GM19328 (cell line): ENCODE measurements around the gene ALOX5.
"Not testable (repeated sequence)": the region's sequence is repeated elsewhere in the genome, so short reads cannot be mapped to it uniquely, and the experiment has no call there.

ENCODE experiments used
- ATAC-seq: cut with Tn5 transposase; IDR thresholded peaks from one replicate; pipeline ENCODE4 v1.9.1; 2021; ENCODE audit warnings: mild to moderate bottlenecking, moderate library complexity; ENCODE audit not compliant: unreplicated experiment

Gene ALOX5

DNA sequence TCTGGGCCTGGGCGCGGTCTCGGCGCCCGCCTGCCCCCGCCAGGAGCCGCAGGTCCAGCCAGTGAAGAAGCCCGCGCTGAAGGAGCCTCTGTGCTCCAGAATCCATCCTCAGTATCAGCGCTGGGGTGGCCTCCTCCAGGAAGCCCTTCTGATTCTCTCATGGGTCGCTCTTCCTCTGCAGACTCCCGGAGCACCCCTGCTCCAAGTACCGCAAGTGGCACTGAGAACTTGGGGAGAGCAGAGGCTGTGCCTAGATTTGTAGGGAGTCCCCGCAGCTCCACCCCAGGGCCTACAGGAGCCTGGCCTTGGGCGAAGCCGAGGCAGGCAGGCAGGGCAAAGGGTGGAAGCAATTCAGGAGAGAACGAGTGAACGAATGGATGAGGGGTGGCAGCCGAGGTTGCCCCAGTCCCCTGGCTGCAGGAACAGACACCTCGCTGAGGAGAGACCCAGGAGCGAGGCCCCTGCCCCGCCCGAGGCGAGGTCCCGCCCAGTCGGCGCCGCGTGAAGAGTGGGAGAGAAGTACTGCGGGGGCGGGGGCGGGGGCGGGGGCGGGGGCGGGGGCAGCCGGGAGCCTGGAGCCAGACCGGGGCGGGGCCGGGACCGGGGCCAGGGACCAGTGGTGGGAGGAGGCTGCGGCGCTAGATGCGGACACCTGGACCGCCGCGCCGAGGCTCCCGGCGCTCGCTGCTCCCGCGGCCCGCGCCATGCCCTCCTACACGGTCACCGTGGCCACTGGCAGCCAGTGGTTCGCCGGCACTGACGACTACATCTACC is at the start of gene ALOX5:
Gene ALOX5, plus strand, starts transcription at position 641 of the 774 bp plus-strand sequence. Its CDS starts 64 bp downstream, at position 705.
- peak; percentile 41 for ATAC-seq

DNA sequence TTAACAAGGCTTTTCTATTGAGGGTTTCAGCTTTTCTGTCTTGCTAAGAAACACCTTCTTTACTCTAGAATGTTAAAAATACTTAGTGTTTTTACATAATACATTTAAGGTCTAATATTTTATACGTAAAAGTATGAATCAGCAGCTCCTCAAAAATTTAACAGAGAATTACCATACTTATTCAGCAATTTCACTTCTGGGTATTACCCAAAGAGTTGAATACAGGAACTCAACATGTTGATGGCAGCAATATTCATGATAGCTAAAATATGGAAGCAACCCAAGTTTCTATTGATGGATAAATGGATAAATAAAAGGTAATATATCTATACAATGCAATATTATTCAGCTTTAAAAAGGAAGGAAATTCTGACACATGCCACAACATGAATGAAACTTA is 48.9 kb upstream of the ALOX5 start:
- ATAC-seq = no peak

DNA sequence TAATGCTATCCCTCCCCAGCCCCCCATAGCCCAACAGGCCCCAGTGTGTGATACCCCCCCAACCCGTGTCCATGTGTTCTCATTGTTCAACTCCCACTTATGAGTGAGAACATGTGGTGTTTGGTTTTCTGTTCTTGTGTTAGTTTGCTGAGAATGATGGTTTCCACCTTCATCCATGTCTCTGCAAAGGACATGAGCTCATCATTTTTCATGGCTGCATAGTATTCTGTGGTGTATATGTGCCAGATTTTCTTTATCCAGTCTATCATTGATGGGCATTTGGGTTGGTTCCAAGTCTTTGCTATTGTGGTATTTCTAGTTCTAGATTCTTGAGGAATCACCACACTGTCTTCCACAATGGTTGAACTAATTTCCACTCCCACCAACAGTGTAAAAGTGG is 47.2 kb upstream of the ALOX5 start:
- not testable (repeated sequence) for ATAC-seq

DNA sequence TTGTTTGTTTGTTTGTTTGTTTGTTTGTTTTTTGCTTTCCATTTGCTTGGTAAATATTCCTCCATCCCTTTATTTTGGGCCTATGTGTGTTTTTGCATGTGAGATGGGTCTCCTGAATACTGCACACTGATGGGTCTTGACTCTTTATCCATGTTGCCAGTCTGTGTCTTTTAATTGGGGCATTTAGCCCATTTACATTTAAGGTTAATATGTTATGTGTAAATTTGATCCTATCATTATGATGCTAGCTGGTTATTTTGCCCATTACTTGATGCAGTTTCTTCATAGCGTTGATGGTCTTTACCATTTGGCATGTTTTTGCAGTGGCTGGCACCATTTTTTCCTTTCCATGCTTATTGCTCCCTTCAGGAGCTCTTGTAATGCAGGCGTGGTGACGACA is 42.2 kb upstream of the ALOX5 start:
- ATAC-seq = not testable (repeated sequence)

DNA sequence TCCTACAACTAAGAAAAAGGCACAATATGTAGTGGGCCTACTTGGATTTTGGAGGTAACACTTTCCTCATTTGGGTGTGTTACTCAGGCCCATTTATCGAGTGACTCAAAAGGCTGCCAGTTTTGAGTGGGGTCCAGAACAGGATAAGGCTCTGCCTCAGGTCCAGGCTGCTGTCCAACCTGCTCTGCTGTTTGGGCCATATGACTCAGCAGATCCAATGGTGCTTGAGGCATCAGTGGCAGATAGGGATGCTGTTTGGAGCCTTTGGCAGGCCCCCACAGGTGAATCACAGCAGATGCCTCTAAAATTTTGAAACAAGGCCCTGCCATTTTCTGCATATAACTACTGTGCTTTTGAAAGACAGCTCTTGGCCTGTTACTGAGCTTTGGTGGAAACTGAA is 34.1 kb upstream of the ALOX5 start:
- ATAC-seq = no peak

DNA sequence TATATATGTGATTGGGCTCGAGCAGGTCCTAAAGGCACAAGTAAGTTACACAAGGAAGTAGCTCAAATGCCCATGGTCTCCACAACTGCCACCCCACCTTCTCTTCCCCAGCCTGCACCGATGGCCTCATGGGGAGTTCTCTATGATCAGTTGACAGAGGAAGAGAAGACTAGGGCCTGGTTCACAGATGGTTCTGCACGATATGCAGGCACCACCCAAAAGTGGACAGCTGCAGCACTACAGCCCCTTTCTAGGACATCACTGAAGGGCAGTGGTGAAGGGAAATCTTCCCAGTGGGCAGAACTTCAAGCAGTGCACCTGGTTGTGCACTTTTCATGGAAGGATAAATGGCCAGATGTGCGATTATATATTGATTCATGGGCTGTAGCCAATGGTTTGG is 33.6 kb upstream of the ALOX5 start:
- ATAC-seq = not testable (repeated sequence)

DNA sequence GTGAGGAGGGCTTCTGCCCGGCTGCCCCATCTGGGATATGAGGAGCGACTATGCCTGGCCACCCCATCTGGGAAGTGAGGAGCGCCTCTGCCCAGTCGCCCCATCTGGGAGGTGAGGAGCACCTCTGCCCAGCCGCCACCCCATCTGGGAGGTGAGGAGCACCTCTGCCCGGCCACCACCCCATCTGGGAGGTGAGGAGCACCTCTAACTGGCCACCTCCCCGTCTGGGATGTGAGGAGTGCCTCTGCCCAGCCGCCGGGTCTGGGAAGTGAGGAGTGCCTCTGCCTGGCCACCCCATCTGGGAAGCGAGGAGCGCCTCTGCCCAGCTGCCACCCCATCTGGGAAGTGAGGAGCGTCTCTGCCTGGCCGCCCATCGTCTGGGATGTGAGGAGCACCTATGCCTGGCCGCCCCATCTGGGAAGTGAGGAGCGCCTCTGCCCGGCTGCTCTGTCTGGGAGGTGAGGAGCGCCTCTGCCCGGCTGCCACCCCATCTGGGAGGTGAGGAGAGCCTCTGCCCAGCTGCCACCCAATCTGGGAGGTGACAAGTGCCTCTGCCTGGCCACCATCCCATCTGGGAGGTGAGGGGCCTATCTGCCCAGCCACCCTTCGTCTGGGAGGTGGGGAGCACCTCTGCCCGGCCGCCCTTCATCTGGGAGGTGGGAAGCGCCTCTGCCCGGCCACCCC is 27.2 kb upstream of the ALOX5 start:
- not testable (repeated sequence) for ATAC-seq

DNA sequence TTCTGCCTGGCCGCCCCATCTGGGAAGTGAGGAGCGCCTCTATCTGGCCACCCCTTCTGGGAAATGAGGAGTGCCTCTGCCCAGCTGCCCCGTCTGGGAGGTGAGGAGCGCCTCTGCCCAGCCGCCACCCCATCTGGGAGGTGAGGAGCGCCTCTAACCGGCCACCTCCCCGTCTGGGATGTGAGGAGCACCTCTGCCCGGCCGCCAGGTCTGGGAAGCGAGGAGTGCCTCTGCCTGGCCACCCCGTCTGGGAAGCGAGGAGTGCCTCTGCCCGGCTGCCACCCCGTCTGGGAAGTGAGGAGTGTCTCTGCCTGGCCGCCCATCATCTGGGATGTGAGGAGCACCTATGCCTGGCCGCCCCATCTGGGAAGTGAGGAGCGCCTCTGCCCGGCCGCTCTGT is 26.6 kb upstream of the ALOX5 start:
- not testable (repeated sequence) for ATAC-seq

DNA sequence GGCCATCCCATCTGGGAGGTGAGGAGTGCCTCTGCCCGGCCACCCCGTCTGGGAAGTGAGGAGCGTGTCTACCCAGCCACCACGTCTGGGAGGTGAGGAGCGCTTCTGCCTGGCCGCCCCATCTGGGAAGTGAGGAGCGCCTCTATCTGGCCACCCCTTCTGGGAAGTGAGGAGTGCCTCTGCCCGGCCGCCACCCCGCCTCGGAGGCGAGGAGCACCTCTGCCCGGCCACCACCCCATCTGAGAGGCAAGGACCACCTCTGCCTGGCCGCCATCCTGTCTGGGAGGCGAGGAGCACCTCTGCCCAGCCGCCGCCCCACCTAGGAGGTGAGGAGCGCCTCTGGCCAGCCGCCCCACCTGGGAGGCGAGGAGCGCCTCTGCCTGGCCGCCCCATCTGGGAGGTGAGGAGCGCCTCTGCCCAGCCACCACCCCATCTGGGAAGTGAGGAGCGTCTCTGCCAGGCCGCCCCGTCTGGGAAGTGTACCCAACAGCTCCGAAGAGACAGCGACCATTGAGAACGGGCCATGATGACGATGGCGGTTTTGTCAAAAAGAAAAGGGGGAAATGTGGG is 25.7 kb upstream of the ALOX5 start:
- not testable (repeated sequence) for ATAC-seq

DNA sequence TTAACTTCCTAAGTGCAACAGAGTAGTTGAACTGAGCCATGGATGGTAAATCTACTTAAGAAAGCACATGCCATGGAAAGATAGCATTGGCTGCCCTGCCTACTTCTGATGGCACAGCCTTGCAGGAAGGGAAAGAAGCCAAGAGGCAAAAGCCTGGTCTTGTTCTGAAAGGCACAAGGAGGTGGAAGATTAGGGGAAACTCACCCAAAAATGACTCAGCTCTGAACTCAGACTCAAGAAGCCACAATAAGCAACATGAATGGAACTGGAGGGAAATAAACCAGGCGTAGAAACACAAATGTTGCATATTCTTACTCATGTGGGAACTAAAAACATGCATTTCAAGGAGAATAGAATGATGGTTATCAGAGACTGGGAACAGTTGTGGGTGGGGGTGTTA is 20.8 kb upstream of the ALOX5 start:
- no peak for ATAC-seq

DNA sequence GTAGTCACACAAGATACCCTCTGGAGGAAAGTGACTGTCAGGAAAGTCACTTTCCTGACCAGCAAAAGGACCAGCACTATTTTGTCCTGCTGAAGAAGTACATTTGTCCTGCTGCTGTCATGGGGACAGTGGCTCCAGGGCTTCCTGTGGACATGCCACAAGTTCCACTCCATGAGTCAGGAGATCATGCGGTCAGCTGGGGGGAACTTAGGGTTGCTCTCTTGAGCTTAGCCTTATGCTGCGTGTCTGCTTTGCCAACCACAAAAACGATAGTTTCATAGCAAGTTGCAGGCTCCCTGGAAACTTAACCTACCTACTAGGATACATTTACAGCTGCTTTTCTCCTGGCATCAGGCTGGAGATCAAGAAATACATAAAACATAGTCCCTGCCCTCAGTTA is 19.8 kb upstream of the ALOX5 start:
- no peak for ATAC-seq

DNA sequence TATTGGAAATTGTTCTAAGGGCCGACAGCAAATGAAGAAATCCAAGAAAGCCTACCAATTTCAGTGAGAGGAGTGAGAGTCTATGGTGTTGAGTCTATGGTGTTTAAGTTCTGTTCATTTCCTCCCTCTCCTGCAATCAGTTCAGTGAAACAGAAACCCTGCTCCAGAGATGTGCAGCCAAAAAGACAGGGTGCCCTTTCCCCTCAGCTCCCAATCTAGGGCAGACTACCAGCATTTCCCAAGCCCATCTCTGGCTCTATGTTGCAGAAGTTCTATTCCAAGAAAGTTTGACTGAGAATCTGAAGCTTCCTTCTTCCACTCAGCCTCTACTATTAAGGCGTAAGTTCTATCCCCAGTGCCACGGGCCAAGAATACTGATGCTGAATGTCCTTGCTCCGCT is 18.5 kb upstream of the ALOX5 start:
- no peak for ATAC-seq

DNA sequence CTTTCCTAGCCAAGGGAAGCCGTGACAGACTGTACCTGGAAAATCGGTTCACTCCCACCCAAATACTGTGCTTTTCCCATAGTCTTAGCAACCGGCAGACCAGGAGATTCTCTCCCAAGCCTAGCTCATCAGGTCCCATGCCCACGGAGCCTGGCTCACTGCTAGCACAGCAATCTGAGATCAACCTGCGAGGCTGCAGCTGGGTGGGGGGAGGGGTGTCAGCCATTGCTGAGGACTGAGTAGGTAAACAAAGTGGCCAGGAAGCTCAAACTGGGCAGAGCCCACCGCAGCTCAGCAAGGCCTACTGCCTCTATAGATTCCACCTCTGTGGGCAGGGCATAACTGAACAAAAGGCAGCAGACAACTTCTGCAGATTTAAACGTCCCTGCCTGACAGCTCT is 15.1 kb upstream of the ALOX5 start:
- not testable (repeated sequence) for ATAC-seq

DNA sequence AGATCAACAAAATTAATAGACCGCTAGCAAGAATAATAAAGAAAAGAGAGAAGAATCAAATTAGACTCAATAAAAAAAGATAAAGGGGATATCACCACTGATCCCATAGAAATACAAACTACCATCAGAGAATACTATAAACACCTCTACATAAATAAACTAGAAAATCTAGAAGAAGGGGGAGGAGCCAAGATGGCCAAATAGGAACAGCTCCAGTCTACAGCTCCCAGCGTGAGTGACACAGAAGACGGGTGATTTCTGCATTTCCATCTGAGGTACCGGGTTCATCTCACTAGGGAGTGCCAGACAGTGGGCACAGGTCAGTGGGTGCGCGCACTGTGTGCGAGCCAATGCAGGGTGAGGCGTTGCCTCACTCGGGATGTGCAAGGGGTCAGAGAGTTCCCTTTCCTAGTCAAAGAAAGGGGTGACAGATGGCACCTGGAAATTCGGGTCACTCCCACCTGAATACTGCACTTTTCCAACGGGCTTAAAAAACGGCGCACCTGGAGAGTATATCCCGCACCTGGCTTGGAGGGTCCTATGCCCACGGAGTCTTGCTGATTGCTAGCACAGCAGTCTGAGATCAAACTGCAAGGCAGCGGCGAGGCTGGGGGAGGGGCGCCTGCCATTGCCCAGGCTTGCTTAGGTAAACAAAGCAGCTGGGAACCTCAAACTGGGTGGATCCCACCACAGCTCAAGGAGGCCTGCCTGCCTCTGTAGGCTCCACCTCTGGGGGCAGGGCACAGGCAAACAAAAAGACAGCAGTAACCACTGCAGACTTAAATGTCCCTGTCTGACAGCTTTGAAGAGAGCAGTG is 11.8 kb upstream of the ALOX5 start:
- not testable (repeated sequence) for ATAC-seq

DNA sequence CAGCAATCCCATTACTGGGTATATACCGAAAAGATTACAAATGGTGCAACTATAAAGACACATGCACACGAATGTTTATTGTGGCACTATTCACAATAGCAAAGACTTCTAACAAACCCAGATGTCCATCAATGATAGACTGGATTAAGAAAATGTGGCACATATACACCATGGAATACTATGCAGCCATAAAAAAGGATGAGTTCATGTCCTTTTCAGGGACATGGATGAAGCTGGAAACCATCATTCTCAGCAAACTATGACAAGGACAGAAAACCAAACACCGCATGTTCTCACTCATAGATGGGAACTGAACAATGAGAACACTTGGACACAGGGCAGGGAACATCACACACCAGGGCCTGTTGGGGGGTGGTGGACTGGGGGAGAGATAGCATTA is 6.4 kb upstream of the ALOX5 start:
- ATAC-seq = not testable (repeated sequence)

DNA sequence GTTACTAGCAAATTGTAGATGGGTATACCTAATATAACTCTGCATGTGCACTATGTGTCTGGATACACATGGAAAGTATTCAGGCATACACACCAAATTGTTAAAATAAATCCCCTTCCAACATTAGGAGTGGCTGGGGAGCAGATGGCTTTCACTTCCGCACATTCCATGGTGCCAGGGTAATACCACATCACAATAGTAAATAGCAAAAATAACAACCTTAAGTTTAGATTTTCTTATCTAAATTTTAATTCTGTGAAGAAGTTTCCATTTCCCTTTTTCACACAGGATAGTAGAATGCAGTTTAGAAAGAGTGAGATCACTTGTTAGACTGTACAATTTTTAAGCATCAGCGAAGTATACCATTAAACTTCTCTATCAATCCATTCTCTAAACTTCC is 5.8 kb upstream of the ALOX5 start:
- no peak for ATAC-seq

DNA sequence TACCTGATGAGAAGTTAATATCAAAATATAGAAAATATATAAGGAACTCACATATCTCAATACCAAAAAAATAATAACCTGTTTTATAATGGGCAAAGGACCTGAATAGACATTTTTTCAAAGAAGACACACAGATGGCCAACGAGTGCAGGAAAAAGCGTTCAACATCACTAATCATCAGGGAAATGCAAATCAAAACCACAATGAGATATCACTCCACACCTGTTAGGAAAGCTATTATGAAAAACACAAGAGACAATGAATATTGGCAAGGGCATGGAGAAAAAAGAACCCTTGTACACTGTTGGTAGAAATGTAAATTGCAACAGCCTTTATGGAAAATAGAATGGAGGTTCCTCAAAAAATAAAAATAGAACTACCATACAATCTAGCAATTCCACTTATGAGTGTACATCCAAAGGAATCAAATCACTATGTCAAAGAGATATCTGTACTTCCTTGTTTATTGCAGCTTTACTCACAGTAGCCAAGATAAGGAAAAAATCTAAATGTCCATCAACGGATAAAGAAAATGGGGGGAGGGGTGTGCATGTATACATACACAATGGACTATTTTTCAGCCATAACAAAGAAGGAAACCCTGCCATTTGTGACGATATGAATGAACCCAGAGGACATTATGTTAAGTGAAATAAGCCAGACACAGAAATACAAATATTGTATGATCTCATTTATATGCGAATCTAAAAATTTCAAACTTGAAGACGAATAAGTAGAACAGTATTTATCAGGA is 3.6 kb upstream of the ALOX5 start:
- no peak for ATAC-seq

DNA sequence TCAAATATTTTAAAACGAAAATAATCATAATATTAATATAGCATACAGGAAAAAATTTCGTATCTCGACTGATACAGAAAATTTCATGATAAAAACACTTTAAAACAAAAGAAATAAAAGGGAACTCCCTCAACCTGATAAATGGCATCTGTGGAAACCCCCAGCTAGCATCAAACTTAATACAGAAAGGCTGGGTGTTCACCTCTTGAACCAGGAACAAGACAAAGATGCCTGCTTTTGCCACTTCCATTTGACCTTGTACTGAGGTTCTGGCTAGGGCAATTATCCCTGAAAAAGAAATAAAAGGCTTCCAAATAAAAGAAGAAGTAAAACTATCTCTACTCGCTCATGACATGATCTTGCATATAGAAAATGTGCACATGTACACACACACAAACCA is 2.5 kb upstream of the ALOX5 start:
- ATAC-seq = no peak

DNA sequence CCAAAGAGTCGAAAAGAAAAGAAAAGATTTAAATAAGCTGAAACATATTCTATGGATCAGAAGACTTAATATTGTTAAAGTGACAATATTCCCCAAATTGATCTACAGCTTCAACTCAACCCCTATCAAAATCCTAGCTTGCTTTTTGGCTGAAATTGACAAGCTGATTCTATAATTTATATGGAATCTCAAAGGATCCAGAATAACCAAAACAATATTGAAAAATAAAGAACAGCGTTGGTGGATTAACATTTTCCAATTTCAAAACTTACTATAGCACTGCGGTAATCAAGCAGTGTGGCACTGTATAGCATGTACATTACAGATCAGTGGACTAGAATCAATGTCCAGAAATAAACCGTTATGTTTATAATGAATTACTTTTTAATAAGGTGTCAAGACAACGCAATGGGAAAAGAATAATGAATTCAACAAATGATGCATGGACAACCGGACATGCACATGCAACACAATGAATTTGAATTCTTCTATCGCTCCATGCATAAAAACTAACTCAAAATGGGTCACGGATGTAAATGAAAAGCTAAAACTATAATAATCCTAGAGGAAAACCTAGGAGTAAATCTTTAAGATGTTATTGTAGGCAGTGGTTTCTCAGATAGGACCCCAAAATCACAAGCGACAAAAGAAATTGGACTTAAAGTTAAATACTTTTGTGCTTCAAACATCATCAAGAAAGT is 1.6 kb upstream of the ALOX5 start:
- ATAC-seq = no peak

DNA sequence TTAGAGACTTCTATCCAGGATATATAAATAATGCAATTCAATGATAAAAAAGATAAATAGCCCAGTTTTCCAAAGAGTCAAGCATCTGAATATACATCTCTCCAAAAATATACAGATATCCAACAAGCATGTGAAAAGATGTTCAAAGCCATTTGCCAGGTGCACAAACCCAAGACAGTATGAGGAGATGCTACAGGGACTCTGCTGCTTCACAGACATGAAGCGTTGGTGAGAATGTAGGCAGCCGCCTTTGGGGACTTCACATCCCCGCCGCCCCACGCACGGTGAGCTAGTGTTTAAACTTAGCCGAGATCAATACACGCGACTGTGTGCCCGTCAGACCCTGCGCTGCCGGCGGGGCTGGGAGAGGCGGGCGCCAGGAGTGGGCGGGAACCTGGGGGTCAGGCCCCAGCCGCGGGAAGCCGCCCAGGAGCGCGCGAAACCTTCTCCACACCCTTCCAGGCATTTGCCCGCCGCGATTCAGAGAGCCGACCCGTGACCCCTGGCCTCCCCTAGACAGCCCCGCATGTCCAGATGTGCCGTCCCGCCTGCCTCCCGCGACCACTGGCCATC is 927 bp upstream of the ALOX5 start:
- peak; percentile 24 for ATAC-seq
